AG09319 (cell line): ENCODE results near the gene MPHOSPH9.

Experiments used
- DNase-seq: peaks from one replicate; pipeline ENCODE4 v3.0.0-alpha.2; 2010; ENCODE audit warnings: low read depth; ENCODE audit errors: extremely low read depth
- CTCF ChIP-seq: IDR thresholded peaks from 2 replicates; pipeline ENCODE4 v1.5.1; 2011; ENCODE audit warnings: low read depth, mild to moderate bottlenecking, inconsistent platforms, low read length, moderate library complexity

MPHOSPH9 gene

GRCh38 chr12:123164710-123165261, 68.2 kb downstream of the MPHOSPH9 start:
- DNase-seq = no peak
- TF ChIP-seq CTCF = no peak

- TF ChIP-seq CTCF = no peak
- no peak for DNase-seq
Measured at GRCh38 chr12:123164222-123164621, 68.7 kb downstream of the MPHOSPH9 start.

GRCh38 chr12:123163227-123163626, 69.7 kb downstream of the MPHOSPH9 start:
- no peak for TF ChIP-seq CTCF
- no peak for DNase-seq

- no peak for DNase-seq
- TF ChIP-seq CTCF = no peak
Measured at GRCh38 chr12:123160801-123161487, 72.0 kb downstream of the MPHOSPH9 start.

- no peak for DNase-seq
- no peak for TF ChIP-seq CTCF
Measured at GRCh38 chr12:123153906-123154305, 79.0 kb downstream of the MPHOSPH9 start.

- no peak for TF ChIP-seq CTCF
- no peak for DNase-seq
Measured at GRCh38 chr12:123152833-123153232, 80.1 kb downstream of the MPHOSPH9 start.
